Karpas-422 (cell line): Measurements from ENCODE around the gene CCNL1. TPM values are rescaled to one million over a fixed set of nuclear protein-coding genes. Genes with fewer than 3 reads are reported as not detected.

Experiments
- DNase-seq: peaks from one replicate; pipeline ENCODE4 v3.0.0-alpha.2; 2015
- H2AFZ ChIP-seq: fragments of 200-600 bp; sonication (generic); 2 replicates; pipeline ENCODE4 v1.6.1; 2014; ENCODE audit warnings: antibody characterized with exemption, low read length, mixed read lengths
- H3K27ac ChIP-seq: fragments of 200-600 bp; sonication (generic); 2 replicates; pipeline ENCODE4 v1.5.1; 2014; ENCODE audit warnings: mild to moderate bottlenecking, low read length, moderate library complexity
- H3K27me3 ChIP-seq: fragments of 200-600 bp; sonication (generic); 2 replicates; pipeline ENCODE4 v1.6.1; 2014; ENCODE audit warnings: low read length, mixed read lengths
- H3K36me3 ChIP-seq: fragments of 200-600 bp; sonication (generic); 2 replicates; pipeline ENCODE4 v1.6.1; 2014; ENCODE audit warnings: low read length, mixed read lengths; ENCODE audit not compliant: insufficient read depth
- H3K4me1 ChIP-seq: fragments of 200-600 bp; sonication (generic); 2 replicates; pipeline ENCODE4 v1.6.1; 2014; ENCODE audit warnings: mild to moderate bottlenecking, low read length, mixed read lengths
- H3K4me2 ChIP-seq: fragments of 200-600 bp; sonication (generic); 2 replicates; pipeline ENCODE4 v1.6.1; 2014; ENCODE audit warnings: low read length, low read depth, mild to moderate bottlenecking; ENCODE audit not compliant: poor library complexity, severe bottlenecking
- H3K4me3 ChIP-seq: fragments of 200-600 bp; sonication (generic); 2 replicates; pipeline ENCODE4 v1.5.1; 2014; ENCODE audit warnings: mild to moderate bottlenecking, antibody characterized with exemption, low read length, mixed read lengths
- H3K79me2 ChIP-seq: fragments of 200-600 bp; sonication (generic); 2 replicates; pipeline ENCODE4 v1.6.1; 2014; ENCODE audit warnings: mild to moderate bottlenecking, low read length, mixed read lengths
- H3K9ac ChIP-seq: fragments of 200-600 bp; sonication (generic); 2 replicates; pipeline ENCODE4 v1.6.0; 2014; ENCODE audit warnings: low read length
- H3K9me2 ChIP-seq: fragments of 200-600 bp; sonication (generic), shearing (Covaris generic); replicated peaks from 2 replicates; pipeline ENCODE4 v1.6.0; 2014; ENCODE audit warnings: mild to moderate bottlenecking, low read length, moderate library complexity; ENCODE audit not compliant: insufficient read depth
- H3K9me3 ChIP-seq: fragments of 300-700, 200-600 bp; sonication (generic); 2 replicates; pipeline ENCODE4 v1.6.1; 2014; ENCODE audit warnings: low read length, mixed read lengths
- H4K20me1 ChIP-seq: fragments of 200-600 bp; sonication (generic); 2 replicates; pipeline ENCODE4 v1.6.1; 2014; ENCODE audit warnings: mild to moderate bottlenecking, antibody characterized with exemption, low read length, low read depth; ENCODE audit not compliant: insufficient read depth
- small RNA-seq: library from RNA; depleted of rRNA; stranded (forward); fragments of <200 nt; gene quantifications from one replicate; pipeline ENCODE3, GENCODE V24; 2014
- total RNA-seq: library from RNA; depleted of rRNA; stranded (reverse); fragments of >200 nt; shearing (Covaris generic); gene quantifications from 2 replicates; pipeline ENCODE4 v1.2.3, GENCODE V29; 2014; ENCODE audit warnings: low replicate concordance

CCNL1 gene
- total RNA-seq, 1 experiment from 2014 or later: 221 TPM

DNA sequence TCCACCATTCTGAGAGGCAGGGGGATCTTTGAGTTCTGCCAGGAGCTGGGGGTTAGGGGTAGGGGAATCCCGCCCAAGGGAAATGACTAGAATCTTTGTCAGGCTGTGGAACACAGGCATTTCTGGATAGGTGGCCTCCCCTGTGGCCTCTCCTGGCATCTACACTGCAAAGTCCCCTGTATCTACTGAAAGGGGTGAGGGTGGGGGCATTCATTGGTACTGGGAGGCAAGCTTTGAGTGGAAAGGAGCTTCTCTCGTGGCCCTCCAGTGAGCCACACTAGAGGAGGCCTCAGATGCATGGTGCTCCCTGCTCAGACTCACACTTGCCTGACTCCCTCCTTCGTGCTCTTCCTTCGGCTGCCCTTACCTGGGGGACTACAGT, 59.9 kb downstream of the CCNL1 start:
- no peaks in the 10 kb centered on the region for H3K27me3 ChIP-seq
- no peaks in the 10 kb centered on the region for H3K9me2 ChIP-seq
- no peak overlapping the region for H3K4me2 ChIP-seq
- H3K36me3 ChIP-seq: no peaks in the 10 kb centered on the region
- peaks cover 29% of the 10 kb centered on the region for H3K4me1 ChIP-seq
- no peak for DNase-seq
- no peak overlapping the region for H3K4me3 ChIP-seq
- H3K27ac ChIP-seq: no peak overlapping the region
- H2AFZ ChIP-seq: no peak overlapping the region
- no peaks in the 10 kb centered on the region for H3K9me3 ChIP-seq
- no peaks in the 10 kb centered on the region for H4K20me1 ChIP-seq
- no peak overlapping the region for H3K9ac ChIP-seq
- no peaks in the 10 kb centered on the region for H3K79me2 ChIP-seq

DNA sequence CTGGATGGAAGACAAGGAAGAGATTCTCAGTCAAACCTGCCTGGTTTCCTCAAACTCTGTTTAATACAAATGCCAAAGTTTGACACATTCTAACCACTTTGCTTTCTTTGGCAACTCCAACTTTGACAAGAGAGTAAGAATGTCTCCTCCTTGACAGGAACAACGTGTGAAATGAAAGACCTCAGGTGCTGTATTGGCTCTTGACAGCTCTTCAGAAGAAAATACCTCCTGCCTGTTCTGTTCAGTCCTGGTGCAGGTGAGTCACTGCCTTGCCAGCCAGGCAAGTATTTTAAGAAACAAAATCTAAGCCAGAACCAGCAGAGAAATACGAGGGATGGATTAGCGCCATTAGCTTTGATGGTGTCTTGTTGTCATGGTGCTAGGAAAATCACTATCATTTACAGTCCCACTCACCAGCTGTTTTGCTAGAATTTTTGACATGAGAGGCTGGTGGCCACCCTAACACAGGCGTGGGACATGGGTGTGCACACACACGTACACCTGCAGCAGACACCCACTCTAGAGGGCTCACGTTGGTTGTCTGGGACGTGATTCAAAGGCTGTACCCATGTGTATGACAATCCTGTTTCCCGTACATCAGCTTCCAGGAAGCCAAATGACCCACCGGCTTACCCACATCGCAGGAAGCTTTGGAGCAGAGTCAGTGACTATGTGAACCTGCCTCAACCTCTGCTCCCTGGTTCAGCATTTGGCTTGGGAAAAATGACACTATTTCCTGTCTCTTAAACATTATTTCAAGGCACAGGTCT, 60.4 kb downstream of the CCNL1 start:
- no peak overlapping the region for H3K4me2 ChIP-seq
- no peaks in the 10 kb centered on the region for H3K9me3 ChIP-seq
- DNase-seq: no peak
- no peaks in the 10 kb centered on the region for H3K79me2 ChIP-seq
- no peak overlapping the region for H3K9ac ChIP-seq
- no peaks in the 10 kb centered on the region for H3K27me3 ChIP-seq
- no peaks in the 10 kb centered on the region for H3K36me3 ChIP-seq
- no peak overlapping the region for H2AFZ ChIP-seq
- H3K27ac ChIP-seq: no peak overlapping the region
- H3K9me2 ChIP-seq: no peaks in the 10 kb centered on the region
- H3K4me3 ChIP-seq: no peak overlapping the region
- H4K20me1 ChIP-seq: no peaks in the 10 kb centered on the region
- peaks cover 23% of the 10 kb centered on the region for H3K4me1 ChIP-seq

DNA sequence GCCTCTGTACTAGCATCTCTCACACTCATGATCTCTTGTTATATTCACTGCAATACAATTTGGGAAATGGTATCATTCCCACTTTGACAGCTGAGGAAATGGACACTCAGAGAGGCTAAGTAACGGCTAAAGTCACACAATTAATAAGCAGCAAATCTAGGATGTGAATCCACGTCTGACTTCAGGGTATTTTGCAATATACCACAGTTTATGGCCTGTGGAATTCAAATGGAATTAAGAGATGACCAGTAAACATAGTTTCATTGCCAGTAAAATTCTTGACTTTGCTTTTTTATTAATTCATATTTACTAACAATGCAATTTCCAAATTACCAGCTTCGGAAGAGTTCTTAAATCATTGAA, 61.1 kb downstream of the CCNL1 start:
- Histone ChIP-seq H2AFZ (no peak overlapping the region), H3K27me3 (no peaks in the 10 kb centered on the region), H3K9me2 (no peaks in the 10 kb centered on the region), H3K27ac (no peak overlapping the region), H3K79me2 (no peaks in the 10 kb centered on the region), H4K20me1 (no peaks in the 10 kb centered on the region), H3K9ac (no peak overlapping the region), H3K9me3 (no peaks in the 10 kb centered on the region), H3K36me3 (no peaks in the 10 kb centered on the region), H3K4me1 (peaks cover 16% of the 10 kb centered on the region), H3K4me3 (no peak overlapping the region), H3K4me2 (no peak overlapping the region)
- DNase-seq: no peak

DNA sequence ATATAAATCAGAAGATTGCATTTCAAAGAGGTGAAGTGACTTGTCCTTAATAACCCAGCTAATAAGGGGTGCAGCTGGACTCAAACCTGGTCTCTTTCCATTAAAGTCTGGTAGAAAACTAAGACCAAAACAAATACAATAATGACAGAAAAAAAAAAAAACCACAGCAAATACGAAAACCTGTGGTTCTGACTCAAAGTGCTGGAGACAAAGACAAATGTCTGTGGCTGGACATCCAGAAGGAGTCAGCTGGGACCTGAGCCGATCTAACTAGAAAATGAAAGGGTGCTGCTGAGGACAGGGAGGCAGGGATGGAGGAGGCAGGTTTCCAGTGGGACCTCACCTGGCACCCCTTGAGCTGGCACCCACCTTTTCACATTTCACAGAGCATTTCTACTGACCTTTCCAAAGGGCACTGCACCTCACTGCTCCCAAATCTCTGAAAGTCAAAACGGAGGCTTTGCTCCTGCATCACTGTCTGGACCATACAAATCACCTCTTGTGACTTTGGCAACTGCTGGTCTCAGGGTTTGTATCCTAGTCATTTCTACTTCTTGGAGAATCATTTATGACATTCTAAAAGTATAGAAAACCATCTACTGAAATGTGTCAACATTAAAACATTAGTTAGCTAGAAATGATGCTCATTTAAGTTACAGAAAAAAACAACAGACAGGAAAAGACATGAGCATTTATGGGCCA, 61.7 kb downstream of the CCNL1 start:
- no peak overlapping the region for H3K4me2 ChIP-seq
- H4K20me1 ChIP-seq: no peaks in the 10 kb centered on the region
- H2AFZ ChIP-seq: no peak overlapping the region
- H3K4me1 ChIP-seq: peaks cover 12% of the 10 kb centered on the region
- no peaks in the 10 kb centered on the region for H3K36me3 ChIP-seq
- no peaks in the 10 kb centered on the region for H3K27me3 ChIP-seq
- H3K9ac ChIP-seq: no peak overlapping the region
- H3K9me3 ChIP-seq: no peaks in the 10 kb centered on the region
- DNase-seq: no peak
- no peaks in the 10 kb centered on the region for H3K9me2 ChIP-seq
- no peak overlapping the region for H3K4me3 ChIP-seq
- no peaks in the 10 kb centered on the region for H3K79me2 ChIP-seq
- no peak overlapping the region for H3K27ac ChIP-seq

Small RNA genes lying within 50 kb of the gene (small RNA-seq; reads per million reads assigned to genes)
- gene RF00019 (not detected), gene RNA5SP146 (not detected)
